Muscle of arm (tissue), 12 donors: ENCODE results near the gene MRPS34. TPM values are rescaled to one million over a fixed set of nuclear protein-coding genes. Genes with fewer than 3 reads are reported as not detected.

Experiments used
- DNase-seq: peaks from one replicate; pipeline ENCODE4 v3.0.0-alpha.2; 2013
- polyA plus RNA-seq, 12 donors: library from polyadenylated mRNA; unstranded; fragments of 120-200 nt; gene quantifications; one replicate each; pipeline ENCODE4 v1.2.1, GENCODE V29; 2013; ENCODE audit not compliant: insufficient read length in 12 of 12

The MRPS34 gene
- polyA plus RNA-seq, 12 donors, result 31.3 to 85.2 (median 41.3) TPM; not detected in 1

DNA sequence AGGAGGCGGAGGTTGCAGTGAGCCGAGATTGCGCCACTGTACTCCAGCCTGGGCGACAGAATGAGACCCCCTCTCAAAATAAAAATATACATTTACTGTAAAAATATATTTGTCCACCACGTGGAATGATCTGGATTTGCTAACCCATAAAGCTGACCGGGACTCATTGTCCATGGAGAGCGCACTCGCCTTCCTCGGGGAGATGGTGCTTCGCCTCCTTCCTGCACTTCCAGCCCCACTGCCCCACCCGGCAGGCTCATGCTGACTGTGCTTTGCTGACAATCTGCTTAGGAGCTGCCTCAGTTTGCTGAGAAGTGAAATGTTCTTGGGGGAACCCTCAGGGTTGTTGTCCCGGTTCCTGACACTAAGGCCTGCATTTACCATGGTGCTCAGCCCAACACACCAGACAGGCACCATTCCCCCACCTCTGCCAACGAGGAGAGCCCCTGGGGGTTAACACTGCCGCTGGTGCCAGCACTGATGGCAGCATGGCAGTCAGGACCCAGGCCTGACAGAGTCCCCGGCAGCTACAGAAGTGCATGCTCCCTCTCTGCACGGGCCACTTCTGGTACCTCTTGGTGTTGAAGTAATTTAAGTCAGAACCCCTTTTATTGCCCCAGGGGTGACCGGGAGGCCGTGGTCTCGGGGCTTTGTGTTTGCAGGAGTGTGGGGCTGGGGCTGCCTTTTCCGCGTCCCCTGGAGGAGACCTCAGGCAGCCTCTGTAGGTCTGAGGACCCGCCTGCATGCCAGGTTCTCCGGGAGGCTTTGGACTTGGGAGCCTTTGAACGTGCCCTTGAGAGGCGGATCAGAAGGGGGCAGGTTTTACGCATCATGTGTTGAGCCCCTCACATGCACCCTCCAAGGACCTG is 12.3 kb upstream of the MRPS34 start:
- no peak for DNase-seq

DNA sequence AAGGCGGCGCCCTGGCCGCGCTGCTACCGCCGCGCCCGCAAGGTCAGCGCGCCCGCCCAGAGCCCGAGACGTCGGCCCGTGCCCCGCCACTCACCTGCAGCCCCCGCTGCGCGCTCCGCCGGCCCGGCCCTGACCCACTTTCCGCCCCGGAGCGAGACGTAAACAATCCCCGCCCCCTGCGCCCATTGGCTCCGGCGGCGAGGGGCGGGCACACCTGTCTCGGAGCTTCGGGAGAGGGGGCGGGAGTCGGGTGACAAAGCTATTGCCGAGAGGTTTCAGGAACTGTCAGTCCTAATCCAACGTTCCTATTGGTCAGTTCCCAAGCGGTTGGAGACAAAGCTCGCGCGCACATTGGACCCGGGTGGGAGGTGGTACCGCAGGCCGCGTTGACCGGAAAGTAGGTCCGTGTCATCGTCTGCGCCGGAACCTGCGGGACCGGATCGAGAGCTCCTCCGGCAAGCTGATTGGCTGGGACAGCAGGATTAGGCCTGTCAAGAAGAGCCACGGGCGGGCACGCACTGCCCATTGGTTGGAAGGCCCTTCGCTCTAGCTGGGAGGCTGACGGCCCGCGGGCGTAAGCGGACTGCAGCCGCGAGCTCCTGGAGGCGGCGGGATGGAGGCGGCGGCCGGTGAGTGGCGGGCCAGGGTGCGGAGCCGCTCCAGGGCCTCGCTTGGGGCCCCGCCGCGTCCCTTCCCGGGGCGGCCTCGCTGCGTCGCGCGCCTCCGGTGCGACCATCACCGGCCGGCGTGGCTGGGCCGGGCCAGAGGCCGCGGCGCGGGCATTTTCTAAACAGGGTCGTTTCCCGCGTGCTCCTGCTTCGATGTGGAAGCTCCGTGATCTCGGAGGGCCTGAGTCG is 9.7 kb upstream of the MRPS34 start, which contains the start of the genes NUBP2 and SPSB3:
NUBP2 (plus strand) TSS at position 553 of the 857 bp plus-strand sequence; CDS start at position 614, 61 bp downstream.
SPSB3 (minus strand) TSS at position 164 of the 857 bp plus-strand sequence. CDS start 1,088 bp downstream, outside the sequence.
- DNase-seq, result peak; percentile 100

DNA sequence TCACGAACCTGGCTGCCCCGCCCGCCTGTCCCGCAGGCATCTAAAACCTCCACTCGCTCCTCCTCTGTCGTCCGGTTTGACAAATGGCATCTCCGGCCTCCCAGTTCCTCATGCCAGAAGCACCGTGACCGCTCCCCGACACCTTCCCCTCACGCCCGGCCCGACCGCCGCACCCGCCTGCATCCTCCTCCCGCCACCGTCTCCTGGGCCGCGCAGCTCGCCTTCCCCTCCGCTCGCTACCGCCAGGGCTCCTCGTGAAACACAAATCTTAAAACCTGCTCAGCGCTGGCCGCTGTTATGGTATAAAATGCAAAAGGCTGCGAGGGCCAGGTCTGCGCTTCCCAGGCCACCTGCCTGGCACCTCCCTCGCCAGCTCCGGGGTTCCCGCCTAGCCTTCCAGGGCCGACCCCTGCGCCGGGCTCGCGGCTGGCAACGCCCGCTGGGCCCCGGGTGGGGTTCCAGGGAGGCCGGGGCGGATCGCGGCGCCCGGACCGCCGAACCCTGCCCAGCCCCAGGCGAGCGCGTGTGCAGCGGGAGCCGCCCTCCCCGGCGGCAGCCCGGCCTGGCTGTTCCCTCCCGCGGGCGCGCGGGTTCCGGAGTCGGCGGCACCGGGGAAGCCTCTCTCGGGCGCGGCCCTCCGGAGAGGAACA is 8.9 kb upstream of the MRPS34 start:
- DNase-seq, result no peak

DNA sequence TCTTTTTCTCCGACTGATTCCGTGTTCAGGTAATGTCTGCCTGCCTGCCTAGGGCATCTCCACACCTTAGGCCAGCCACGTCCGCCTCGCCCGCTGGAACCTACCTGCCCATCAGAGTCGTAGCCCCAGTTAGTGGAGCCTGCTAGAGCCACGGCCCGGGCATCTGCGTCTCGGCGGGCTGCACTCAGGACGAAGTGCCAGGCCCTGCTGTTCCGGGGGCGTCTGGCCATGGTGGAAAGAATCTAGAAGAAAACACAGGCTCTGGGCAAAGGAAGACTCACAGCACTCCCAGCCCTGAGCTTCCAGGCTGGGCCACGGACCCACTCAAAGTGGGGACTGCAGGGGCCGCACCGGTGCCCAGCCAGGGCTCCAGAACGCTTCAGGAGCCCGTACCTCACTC is 8.3 kb upstream of the MRPS34 start:
- no peak for DNase-seq

DNA sequence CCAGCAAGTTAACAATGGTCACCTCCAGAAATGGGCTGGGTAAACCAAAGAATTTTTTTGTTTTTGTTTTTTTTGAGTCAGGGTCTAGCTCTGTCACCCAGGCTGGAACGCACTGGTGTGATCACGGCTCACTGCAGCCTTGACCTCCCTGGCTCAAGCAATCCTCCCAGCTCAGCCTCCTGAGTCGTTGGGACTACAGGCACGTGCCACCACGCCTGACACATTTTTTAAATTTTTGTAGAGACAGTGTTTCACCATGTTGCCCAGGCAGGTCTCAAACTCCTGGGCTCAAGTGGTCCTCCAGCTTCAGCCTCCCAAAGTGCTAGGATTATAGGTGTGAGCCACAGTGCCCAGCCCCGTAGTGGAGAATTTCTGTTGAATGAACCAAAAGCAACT is 7.7 kb upstream of the MRPS34 start:
- no peak for DNase-seq

DNA sequence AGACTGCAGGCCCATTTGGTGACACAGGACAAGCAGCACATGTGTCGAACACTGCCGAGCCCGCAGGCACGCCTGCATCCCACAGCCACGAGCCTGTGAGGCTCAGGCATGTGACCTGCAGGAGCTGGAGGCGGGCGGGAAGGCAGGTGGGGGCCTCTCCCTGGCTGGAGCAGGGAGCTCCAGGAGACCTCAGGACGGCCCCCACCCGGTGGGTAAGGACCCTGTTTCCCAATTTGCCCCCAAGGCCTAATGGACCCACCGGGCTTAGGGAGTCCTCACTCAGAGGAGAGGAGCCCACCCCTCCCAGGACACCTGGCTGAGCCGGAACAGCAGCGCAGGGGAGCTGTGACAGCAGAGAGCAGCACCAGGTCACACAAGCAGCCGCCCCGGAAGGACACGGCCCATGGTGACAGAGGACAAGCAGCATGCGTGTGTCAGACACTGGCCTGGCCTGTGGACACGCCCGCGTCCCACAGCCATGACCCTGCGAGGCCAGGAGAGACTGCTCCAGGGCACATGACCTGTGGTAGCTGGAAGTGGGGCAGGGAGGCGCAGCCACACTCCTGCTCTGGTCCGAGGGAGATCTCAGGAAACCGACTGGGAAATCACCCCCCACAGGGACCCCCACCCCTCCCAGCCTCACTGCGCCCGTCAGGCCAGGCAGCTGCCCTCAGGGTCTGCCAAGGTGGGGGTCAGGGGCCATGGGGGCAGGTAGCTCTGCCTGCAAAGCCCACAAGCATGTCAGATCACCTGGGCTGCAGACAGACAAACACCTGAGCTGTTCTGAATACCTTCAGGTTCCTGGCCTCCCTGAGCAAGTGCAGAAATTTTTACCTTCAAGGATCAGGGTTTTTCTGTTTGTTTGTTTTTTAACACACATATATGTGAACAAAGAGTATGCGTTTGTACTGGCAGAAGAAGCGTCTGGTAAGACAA is 7.1 kb upstream of the MRPS34 start:
- DNase-seq, result no peak

DNA sequence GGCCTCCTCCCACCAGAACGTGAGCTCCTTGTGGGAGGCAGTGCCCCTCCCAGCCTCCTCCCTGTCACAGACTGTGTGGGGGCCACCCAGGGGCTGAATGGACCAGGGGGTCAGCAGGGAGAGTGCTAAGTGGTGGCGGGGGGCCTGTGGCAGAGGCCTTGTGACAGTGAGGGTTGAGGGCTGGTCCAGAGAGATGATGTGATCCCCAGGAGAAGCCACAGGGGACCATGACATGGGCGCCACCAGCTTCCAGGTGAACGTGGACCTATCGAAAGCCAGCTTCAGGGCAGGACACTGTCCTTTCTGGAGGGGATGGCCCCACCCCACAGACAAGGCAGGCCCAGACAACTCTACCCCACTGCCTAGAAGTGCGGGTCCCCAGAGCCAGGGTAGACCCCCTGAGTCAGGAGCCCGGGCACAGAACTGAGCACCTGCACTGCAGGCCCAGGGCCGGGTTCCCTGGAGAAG is 6.3 kb upstream of the MRPS34 start:
- DNase-seq, result no peak

DNA sequence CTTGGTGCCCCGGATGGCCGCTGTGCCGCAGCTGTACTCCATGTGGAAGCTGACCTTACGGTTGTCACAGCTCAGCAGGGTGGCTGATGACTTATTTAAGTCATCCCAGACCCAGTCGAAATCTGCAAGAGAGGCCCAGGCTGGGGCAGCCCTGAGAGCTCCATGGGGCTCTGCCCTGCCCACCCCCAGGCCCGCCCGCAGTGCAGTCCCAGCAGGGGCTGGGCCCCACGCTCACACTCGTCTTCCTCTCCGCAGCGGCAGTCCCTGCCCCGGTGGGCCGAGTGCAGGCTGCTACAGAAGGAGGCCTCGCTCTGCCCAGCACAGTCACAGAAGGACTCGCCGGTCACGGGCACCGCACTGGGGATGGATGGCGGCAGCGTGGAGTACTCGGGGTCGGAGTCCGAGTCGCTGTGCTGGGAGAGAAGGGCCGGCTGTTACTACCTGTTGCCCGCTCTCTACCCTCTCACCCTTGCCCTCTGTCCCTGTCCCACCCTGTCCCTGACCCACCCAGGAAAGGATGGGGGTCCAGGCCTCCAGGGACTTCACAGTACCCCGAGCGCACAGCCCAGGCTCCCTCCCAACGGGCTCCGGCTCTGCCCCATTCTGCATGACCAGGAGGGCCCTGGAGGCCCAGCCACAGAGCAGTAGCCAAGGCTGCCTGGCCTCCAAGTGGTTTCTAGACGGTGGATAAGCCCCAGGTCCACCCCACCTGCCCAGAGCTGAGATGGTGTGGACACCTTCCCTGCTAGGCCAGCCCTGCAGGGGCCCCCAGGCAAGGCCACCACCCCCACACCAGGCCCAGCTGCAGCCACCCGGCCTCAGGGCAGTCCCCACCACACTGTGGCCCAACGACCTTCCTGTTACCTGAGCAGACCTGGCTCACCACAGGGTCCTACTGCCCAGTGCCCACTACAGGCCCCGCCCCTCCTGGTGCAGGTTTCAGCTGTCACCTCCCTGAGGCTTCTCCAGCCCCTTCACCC is 5.6 kb upstream of the MRPS34 start:
- DNase-seq, result no peak

DNA sequence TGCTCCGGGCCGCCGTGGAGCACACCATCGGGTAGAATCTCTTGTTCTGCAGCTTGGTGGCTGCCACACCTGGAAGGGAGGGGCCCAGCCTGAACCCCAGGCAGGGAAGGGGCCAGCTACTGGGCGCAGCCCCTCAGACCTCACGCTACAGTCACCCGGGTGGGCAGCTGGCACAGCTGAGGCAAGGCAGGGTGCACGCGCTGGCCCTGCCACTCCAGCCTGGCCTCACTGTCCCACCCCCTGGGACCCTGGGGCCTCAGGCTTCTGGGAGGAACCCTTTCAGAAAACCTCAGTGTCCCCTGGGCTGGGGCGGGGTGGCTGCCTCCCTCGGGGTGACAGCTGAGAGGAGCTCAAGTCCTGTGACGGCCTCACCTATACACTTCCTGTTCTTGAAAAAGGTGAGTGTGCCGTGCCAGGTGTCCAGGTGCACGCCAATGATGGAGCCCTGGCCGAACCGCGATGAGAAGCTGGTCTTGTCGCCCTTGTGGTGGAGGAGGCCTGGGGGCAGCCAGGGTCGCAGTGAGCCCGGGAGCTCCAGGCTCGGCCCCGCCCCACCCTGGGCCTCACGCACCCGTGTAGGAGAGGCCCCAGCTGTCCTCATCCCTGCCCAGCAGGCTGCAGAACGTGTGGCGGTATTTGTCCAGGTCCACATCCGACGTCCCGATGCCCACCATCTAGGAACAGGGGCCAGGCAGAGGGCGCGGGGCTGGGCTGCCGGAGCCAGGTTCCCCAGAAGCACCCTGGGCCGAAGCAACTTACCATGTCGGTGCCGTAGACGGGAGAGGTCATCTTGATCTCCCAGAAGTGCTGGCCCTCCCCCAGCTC is 4.7 kb upstream of the MRPS34 start:
- no peak for DNase-seq

DNA sequence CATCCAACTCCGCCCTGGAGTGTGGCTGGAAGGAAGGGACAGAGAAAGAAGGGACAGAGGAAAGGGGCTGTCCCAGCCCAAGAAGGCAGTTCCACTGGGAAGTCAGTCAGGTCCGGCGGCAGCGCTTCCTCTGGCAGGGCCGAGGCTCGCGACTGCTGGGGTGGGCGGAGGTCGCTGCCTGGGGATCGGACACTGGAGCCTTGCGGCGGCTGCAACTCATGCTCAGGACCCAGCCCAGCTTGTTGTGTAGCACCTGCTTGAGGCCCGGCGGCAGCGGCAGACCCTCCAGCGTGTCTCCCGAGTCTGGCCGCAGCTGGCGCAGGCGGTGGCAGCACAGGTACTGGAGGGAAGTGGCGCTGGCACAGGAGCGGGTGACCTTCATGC is 4.0 kb upstream of the MRPS34 start:
- DNase-seq, result no peak

DNA sequence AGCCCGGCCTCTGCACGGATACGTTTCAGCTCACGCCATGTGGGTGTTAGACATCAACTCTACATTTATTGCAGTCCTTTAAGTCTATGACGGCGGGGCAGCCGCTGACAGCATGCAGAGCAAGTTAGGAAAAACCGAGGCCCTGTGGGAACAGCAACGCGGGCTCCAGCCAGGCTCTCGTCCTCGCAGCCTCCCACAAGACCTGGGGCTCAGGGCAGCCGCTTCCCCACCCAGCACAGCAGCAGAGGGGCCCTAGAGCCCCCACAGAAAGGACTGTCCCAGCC is 3.7 kb upstream of the MRPS34 start:
- no peak for DNase-seq

DNA sequence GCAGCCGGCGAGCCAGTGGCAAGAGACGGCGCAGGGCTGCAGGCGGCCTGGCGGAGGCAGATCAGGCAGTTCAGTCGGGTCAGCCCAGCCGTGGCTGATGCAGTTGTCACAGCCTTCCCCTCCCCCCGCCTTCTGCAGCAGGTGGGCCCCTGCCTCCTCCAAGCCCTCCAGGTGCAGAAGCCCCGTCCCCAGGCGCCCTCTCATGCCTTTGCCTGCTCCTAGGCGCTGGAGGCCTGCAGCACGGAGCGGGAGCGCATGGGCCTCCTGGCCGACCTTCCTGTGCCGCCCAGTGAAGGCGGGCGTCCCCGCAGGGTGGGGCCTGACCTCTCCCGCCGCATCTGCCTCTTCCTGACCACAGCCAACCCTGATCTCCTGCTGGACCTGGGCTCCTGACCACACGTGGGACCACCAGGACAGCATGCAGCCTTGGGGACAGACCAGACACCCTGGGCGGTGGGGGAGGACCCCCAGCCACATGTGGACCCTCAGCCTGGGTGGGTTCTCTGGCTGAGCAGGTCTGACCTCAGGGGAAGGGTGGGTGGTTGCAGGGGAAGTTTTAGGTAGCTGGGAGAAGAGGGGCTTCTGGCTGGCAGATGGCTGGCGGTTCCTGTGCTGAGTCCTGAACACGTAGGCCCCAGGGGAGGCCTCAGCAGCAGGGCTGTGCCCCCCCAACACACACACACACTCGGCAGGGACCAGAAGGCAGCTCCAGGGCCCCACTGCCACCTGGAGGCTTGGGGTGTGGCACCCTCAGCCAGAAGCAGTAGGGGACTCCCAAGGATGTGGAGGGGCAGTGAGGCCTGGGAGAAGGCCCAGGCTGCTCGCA is 3.1 kb upstream of the MRPS34 start:
- DNase-seq, result no peak

DNA sequence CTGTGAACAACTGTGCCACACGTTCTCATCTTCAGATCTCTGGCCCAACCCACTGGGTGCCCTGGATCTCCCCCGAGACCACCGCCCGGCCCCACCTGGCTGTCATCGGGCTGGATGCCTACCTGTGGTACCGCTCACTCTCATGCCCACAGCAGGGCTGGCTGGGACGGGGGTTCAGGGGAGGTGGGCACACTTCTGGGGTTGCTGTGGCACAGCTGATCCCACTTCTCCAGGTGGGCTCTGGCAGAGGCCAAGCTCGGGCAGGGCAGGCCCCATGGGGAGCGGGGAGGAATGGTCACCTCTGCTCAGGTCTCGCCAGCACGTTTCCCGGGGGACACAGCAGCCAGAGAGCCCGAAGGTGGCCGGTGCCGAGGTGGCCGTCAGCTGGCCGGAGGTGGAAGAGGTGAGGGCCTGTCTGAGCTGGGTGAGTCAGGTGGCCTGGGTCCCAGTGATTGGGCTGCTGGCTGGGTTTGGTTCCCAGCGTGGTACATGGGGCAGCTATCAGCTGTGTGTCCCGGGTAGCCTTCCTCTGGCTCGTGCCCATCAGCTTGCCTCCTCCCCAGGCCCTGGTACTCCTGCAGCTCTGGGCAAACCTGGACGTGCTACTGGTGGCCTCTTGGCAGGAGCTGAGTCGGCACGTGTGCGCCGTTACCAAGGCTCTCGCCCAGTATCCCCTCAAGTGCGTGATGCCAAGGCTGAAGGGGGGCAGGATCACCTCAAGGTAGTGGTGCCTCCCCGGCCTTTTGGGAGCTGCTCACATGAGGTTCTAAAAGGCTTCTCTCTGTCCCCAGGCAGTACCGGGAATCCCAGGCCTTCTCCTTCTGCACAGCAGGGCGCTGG is 2.3 kb upstream of the MRPS34 start:
- no peak for DNase-seq

DNA sequence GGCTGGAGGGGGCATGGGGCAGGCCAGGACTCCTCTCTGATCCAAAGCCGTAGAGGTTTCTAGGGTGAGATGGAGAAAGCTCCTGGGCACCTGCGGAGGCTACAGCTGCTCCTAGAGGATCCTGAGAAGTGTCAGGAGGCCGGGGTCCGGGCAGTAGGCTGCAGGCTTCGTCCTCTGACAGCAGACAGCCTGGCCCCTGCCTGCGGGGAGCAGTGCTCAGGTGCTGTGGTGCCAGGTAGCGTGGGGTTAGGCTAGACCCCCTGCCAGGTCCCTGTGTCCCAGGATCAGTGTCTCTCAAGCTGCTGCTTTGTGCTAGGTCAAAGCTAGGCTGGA is 1.5 kb upstream of the MRPS34 start:
- DNase-seq, result no peak

DNA sequence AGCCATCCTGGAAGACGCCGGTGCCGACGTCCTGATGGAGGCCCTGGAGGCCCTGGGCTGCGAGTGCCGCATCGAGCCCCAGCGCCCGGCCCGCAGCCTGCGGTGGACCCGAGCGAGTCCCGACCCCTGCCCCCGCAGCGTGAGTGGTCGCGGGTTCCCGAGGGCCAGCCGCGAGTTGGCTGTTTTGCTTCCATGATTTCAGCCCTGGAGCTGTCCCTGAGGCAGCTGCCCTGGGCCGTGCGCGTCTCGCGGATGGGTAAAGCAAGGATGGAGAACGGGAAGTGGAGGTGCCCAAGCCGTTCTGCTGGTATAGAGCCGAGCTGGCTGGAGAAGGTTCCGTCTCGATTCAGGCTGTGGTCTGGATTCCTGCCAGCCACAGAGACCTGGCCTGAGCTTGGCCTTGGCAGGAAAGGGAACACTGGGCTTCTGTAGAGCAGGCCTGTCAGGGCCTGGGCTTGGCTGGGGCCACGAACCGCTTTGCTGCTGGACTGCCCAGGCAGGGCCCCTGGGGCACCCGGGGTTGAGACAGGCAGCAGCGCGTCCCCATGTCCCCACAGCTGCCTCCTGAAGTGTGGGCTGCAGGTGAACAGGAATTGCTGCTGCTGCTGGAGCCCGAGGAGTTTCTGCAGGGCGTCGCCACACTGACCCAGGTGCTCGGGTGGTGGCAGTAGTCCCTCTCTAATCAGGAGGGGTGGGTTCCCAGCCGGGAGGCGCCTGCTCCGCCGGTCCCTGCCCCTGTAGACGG is 941 bp upstream of the MRPS34 start:
- DNase-seq, result no peak

DNA sequence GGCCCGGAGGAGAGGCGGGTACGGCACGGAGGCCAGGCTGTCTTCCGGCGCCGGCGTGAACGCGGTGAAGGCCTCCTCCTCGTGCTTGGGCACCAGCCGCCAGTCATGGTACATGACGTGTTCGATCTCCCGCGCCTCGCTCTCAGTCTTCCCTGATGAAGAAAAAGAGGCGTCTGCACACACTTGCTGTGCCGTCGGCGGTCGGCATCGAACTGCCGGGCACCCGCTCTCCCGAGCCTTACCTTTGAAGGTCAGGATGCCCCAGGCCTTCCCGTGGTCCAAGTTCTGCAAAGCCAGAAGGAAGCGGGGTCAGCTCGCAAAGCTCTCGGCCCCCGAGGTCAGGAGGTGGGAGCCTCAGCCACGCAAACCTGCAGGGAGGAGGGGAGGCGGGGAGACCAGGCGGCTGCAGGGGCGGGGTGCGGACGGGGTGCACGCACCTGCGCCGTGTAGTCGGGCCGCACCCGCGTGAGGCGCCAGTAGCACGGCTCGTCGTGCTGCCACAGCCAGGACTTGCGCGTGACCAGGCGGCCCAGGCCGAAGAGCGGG is 499 bp downstream of the MRPS34 start, which contains the start of gene EME2:
EME2 (plus strand) TSS at position 449 of the 546 bp plus-strand sequence. CDS start 418 bp downstream, outside the sequence.
- no peak for DNase-seq
